LNCaP clone FGC (cell line): Measurements from ENCODE around the gene NDUFAF3.

ENCODE experiments used
- DNase-seq: peaks from one replicate; pipeline ENCODE4 v3.0.0-alpha.2; 2011; ENCODE audit warnings: low read depth
- H3K4me3 ChIP-seq: 2 replicates; pipeline ENCODE4 v1.5.1; 2011; ENCODE audit warnings: mild to moderate bottlenecking, low read depth, low read length, control low read depth
- TF ChIP-seq, protein P1 (sequence below): IDR thresholded peaks from 2 replicates; pipeline ENCODE4 v1.5.1; 2012; ENCODE audit warnings: mild to moderate bottlenecking; ENCODE audit not compliant: control insufficient read depth, insufficient read depth; ENCODE audit errors: extremely low read depth

NDUFAF3 gene

DNA sequence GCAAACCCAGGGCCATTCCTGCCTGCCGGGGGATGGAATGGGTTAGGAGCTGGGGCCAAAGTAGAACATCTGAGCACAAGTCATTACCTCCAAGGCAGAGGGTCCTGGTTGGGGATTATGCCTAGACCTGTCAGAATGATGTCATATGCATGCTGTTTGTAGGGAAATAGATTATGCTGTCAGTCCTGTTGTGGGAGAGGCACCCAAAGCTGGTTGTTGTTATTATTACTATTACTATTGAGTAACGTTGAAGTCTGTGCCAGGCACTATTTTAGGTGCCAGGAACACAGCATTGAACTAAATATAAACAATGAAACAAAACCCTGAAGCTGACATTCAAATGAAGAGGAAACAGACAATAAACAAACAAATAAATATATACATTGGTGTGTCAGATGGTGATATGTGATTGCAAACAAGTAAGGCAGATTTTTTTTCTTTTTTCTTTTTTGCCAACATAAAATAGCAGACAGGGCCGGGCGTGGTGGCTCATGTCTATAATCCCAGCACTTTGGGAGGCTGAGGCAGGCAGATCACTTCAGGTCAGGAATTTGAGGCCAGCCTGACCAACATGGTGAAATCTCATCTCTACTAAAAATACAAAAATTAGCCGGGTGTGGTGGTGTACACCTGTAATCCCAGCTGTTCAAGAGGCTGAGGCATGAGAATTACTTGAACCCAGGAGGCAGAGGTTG is 29.9 kb upstream of the NDUFAF3 start:
- TF ChIP-seq, protein P1, sequence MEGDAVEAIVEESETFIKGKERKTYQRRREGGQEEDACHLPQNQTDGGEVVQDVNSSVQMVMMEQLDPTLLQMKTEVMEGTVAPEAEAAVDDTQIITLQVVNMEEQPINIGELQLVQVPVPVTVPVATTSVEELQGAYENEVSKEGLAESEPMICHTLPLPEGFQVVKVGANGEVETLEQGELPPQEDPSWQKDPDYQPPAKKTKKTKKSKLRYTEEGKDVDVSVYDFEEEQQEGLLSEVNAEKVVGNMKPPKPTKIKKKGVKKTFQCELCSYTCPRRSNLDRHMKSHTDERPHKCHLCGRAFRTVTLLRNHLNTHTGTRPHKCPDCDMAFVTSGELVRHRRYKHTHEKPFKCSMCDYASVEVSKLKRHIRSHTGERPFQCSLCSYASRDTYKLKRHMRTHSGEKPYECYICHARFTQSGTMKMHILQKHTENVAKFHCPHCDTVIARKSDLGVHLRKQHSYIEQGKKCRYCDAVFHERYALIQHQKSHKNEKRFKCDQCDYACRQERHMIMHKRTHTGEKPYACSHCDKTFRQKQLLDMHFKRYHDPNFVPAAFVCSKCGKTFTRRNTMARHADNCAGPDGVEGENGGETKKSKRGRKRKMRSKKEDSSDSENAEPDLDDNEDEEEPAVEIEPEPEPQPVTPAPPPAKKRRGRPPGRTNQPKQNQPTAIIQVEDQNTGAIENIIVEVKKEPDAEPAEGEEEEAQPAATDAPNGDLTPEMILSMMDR, result no peak
- H3K4me3 ChIP-seq, result peak overlapping the region; percentile 68
- no peak for DNase-seq

DNA sequence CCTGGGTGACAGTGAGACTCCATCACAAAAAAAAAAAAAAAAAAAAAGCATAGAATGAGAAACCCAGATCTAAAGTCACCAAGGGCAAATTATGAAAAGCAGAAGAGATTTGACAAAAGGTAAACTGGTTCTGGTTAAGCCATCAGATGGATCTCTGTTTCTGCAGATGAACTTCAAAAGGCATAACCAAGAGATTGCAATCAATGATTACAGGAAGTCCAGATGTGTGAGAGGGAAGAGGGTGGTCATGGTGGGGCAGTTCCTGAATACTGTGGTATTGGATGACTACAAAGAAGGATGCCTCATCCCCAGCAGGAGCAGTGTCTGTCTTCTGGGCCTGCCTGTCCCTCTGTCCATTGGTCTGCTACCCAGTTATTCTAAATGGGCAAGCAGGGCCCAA is 28.1 kb upstream of the NDUFAF3 start:
- no peak for DNase-seq
- no peak overlapping the region for H3K4me3 ChIP-seq
- TF ChIP-seq, protein P1, result no peak

DNA sequence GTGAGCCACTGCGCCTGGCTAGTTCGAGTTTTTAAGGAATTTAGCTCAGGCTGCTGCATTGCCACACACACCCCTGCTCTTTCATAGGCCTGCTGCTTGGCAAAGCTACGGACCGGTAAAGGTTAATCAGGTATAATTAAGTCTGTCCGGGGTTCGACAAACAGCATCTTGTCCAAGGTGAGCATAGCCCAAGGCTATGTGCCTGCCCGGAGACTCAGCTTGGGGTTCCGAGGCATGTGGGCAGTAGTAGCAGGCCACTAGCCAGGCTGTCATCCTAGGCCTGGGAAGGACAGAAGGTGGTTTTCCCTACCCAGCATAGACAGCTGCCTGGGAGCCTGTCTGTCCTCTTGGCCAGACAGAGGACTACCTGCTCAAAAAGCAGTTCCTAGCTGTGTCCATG is 25.3 kb upstream of the NDUFAF3 start:
- TF ChIP-seq, protein P1, result no peak

DNA sequence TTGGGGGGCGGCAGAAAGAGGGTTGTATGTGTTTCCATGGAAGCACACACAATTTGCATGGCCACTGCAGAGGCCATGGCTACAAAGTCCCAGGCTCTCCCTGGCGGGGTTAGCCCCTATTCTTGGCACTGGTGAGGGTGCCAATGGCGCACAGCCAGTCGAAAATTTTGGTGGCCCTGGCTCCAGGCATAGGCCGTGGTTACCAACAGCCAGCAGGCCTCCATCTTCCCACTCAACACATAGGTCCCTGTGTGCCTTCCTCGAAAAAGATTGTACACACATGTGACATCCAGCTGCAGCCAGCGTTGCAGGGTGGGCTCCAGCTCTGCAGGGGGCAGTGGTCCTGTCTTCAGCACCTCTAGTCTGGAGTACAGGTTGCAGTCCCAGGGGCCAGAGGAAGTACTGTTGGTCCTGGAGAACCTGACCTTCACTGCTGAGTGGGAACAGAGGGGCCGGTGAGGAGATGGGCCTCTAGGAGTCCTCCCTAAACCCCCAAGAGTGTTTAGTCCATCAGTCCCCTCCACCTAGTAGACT is 24.8 kb upstream of the NDUFAF3 start:
- no peak overlapping the region for H3K4me3 ChIP-seq
- no peak for DNase-seq
- TF ChIP-seq, protein P1, result no peak

More for the DNA sequence above, 25.3 kb upstream of the NDUFAF3 start:
- no peak overlapping the region for H3K4me3 ChIP-seq
- DNase-seq, result no peak

DNA sequence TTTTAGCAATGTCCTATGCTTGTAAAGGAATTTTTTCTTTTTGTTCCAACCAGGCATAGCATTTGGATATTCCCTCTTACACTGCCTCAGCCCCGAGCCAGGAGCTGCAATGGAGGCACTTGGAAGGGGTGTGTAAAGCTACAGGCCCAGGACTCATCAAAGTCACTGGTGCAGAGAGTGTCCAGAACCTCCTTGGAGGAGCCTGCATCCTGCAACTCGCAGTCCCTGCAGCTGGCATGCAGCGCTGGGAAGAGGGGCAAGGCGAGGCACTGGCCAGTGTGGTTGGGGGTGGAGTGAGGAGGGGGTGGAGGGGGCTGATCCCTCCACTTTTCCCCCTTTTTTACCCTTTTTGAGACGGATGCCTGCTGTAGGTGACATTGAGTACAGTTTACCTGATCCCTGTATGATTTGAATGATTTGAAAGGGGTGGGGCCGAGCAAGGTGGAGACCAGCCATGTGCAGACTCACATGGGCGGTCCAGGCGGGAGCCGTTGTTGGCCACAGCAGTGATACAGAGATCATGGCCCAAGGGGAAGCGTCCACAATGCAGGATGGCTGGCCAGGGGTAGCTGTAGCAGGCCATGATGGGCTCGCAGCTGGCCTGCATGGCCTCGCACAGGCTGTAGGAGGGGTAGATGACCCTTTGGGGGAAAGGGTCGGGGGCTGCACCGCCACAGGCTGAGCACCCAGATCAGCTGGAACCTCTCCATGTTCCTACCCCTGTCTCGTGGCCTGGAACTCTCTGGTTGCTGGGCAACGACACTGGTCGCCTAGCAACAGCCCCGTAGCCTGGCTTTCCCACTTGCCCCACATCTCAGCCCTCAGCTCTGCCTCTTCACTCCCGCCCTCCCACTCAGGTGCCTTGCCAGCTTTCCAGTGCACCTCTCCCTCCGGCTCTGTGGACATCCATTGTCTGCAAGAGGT is 23.9 kb upstream of the NDUFAF3 start:
- no peak for DNase-seq
- TF ChIP-seq, protein P1, result no peak
- H3K4me3 ChIP-seq, result no peak overlapping the region

DNA sequence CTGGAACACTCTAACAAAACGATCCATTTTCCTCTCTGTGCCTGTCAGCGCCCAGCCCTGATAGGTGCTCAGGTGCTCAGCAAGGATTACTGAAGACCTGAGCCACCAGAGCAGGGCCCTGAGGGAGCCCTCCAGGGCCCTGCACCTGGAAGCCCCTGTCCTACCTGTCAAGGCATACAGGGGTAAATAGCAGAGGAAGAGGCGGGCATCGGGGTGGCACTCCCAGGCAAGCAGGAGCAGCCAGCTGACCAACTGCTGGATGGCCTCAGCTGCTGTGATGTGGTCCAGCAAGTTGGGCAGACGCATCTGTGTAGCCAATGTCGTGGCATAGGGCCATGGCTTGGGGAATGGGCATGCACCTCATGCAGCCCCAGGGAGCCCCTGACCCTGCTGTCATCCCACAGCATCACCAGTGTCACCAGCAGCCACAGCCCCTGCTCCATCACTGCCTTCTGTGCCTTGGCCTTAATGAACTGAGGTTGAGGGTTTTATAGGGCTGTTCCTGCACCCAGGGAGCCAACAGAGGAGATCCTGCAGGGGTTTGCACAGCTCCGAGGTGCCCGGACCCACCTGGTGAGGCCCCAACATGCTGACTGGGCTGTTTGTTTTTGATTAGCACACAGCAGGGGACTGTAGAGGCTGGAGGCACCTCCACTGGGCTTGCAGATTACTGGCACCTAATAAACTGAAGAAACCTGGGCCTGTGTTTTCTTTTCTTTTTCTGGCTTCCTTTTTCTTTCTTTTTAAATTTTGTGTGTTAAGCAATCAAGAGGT is 22.6 kb upstream of the NDUFAF3 start:
- DNase-seq, result no peak
- TF ChIP-seq, protein P1, result no peak
- no peak overlapping the region for H3K4me3 ChIP-seq
